Erythroblast (primary cell): ENCODE data around the gene ENOX1.

Source experiments
- GATA1 ChIP-seq: IDR thresholded peaks from 2 replicates; pipeline ENCODE4 v1.6.1; 2011; ENCODE audit warnings: low read depth, mild to moderate bottlenecking, control low read depth, low read length, moderate library complexity
- POLR2A ChIP-seq: IDR thresholded peaks from 2 replicates; pipeline ENCODE4 v1.6.1; 2011; ENCODE audit warnings: mild to moderate bottlenecking, low read length

DNA sequence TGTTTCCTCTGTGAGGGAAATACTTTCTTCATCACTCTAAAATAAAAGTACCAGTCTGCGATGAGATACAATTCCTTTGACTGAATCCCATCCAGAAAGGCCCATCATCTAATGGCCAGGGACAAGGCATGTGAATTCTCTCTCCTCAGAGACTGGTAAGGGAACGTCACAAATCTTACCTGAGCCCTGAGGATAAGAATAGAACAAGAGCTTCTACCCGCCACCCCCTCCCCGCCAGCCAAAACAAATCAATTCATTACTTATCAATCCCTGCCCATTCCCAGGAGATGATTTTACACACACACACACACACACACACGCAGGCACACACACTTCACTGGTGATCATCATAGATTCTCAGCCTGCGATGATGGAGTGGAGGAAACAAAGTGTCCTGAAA is 564.7 kb downstream of the ENOX1 start:
- TF ChIP-seq POLR2A (no peak), GATA1 (no peak)
